NCI-H446 treated with DMSO at 0.1 percent for 48 hours (cell line): ENCODE data around the gene TAOK3.
"Not testable (repeated sequence)": the region's sequence is repeated elsewhere in the genome, so short reads cannot be mapped to it uniquely, and the experiment has no call there.

Source experiments
- DNase-seq: peaks from one replicate; lab custom pipeline; 2025; lab: John Stamatoyannopoulos, UW

TAOK3 gene

DNA sequence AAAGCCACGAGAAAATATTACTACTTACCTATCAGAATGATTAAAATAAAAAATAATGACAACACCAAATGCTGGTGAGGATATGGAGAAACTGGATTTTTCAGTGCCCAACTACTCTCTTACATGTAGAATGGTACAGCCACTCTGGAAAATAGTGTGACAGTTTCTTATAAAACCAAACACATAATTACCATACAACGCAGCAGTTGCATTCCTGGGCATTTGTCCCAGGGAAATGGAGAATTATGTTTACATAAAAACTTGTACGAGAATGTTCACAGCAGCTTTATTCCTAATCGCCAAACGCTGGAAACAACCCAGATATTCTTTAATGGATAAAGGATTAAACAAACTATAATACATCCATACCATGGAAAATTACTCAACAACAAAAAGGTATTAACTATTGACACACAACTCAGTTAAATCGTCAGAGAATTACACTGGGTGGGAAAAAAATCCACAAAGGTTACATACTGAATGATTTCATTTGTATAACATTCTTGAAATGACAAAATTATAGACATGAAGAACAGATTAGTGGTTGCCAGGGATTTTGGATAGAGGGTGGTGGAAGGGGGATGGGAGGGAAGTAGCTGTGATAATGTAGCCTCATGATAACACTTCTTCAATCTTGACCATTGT is 35.4 kb downstream of the TAOK3 start:
- DNase-seq = no peak

DNA sequence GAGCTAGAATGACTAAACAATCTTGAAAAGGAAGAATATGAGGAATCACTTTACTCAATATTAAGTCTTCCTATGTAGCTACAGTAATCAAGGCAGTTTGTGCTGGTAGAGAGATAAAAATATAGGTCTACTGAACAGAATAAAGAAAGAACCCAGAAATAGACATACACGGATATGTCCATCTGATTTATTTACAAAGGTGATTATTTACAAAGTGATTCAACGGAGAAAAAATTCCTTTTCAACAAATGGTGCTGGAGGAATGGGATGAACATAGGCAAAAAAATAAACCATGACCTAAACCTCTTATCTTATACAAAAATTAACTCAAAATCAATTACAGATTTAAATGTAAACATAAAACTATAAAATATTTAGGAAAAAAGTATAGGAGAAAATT is 36.6 kb downstream of the TAOK3 start:
- DNase-seq = no peak

DNA sequence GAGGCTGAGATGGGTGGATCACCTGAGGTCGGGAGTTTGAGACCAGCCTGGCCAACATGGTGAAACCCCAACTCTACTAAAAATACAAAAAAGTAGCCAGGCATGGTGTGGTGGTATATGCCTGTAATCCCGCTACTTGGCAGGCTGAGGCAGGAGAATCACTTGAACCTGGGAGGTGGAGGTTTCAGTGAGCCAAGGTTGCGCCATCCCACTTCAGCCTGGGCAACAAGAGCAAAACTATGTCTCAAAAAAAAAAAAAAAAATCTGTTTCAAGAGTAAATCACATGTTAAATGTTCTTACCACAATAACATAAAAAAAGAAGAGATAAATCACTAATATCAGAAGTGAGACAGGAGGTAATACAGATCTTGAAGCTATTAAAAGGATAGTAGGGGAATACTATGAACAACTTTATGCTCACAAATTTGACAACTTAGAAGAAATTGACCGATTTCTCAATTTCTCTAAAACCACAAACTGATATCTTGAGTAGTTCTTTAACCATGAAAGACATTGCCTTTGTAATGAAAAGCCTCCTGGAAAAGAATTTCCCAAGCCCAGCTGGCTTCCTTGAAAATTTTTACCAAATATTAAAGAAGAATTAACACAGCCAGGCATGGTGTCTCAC is 37.7 kb downstream of the TAOK3 start:
- no peak for DNase-seq

DNA sequence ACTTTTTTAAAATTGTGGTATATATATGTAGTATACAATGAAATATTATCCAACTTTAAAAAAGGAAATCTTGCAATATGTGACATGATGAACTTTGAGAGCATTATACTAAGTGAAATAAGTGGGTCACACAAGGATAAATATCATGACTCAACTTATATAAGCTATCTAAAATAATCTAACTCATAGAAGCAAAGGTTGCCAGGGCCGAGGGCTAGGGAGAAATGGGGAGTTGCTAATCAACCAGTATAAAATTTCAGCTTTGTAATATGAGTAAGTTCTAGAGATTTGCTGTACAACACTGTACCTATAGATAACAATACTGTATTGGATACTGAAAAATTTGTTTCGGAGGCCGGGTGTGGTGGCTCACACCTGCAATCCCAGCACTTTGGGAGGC is 38.5 kb downstream of the TAOK3 start:
- DNase-seq = no peak

DNA sequence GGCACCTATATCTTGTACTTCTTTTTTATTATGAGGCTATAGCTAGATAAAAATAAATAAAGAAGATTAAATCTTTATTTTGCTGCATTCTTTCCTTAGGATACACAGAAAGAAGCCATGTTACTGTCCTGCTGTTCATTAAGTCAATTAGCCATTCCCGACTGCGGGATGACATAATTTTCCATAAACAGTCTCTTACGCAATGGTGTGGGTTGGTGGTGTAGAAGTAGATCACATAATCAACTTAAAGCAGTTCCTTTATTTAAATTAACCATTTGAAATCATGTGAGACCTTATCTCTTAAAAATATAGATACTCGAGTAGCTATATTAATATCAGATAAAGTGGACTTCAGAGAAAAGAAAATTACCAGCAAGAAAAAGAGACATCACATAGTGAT is 40.2 kb downstream of the TAOK3 start:
- no peak for DNase-seq

DNA sequence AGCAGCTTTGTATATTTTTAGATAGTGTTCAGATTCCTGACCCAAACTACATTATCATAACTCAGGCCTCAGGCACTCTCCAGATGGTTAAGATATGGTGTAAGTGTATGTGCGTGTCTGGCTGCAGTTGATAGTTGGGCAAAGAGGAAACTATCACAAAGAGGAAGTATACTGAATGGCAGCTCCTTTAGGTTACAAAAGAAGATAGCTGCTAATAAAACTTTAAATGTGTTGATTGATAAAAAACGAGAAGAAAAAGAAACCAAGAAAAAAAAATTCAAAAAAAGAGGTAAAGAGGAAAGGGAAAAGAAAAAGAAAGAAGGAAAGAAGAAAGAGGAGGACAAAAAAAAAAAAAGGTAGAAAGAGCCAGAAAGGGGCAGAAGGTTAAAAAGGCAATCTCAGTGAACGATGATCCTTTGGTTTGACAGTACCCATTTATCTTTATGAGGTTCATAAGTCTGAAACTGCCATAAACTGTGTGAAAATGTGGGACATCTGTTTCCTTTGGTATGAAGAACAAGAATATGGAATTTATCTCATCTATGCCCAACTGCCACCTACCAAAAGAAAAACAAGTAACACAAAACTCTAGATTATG is 42.2 kb downstream of the TAOK3 start:
- no peak for DNase-seq

DNA sequence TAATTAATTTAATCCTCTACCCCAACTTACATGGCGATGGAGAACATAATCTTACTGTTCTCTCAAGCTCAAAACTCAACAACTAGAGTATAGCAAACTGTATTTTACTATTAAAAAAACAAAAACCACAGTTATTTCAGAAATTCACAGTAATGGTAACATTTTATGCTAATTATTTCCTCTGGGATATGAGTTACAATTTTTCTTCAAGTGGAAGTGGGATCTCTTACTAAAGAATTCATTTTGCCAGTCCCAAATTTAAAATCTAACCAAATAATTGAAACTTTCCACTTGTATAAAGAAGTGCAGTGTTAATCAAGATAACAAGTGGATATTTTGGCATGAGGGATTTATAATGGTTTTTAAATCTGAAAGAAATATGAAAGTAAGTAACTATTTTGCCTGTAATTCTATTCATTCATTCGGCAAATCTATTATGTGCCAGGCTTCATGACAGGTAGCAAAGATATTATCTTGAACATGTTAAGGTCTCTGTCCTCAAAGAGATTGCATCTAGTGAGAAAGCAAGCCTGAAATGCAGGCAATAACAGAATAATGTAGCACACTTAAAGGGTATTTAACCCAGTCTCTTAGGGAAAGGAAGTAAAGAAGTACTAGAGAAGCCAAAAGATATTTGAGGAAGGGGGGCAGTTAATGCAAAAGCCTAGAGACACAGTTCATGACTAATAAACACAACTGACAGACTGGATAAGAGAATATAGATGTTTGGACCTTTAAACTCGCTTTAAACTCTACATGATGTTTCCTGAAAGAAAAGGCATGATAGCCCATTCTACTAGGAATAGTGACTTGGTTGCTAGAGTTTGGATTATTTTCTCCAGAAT is 44.0 kb downstream of the TAOK3 start:
- DNase-seq = no peak

DNA sequence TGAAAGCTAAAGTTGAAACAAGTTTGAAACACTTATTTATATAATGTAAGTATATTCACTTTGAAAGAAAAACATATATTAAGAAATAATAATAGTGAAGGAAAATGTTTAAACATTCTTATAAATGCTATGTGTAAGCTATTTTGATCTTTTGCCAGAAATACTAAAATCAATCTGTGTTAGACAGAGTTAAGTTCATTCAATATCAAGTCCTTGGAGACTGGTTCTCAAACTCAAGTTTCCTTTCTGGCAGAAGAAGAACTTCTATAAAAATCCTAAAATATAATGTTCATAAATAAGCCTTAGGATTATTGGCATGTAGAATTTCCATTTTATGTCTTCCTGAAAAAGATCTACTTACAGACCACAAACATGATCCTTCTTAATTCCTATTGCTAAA is 45.3 kb downstream of the TAOK3 start:
- DNase-seq = no peak

DNA sequence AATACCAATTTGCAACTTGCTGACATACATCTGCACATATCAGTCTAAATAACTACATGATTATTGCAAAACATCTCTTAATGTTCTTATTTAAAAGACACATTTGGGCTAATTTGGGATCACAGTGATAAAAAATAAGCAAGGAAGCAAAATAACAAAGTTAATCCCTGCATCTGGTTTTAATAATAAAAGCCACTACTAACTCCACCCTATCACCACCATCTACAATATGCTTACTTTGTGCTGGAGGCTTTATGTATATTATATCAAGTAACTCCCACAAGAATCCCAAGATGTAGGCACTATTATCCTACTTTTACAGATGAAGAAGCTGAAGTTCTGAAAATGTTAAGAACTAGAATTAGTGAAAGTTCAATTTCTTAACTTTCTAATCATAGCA is 45.7 kb downstream of the TAOK3 start:
- DNase-seq = no peak

DNA sequence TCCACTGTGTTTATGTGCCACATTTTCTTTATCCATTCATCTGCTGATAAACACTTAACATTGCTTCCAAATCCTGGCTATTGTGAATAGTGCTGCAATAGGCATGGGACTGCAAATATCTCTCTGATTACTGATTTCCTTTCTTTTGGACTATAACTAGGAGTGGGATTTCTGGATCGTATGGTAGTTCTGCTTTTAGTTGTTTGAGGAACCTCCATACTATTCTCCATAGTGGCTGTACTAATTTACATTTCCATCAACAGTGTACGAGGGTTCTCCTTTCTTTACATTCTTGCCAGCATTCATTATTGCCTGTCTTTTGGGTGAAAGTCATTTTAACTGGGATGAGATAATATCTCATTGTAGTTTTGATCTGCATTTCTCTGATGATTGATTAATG is 47.6 kb downstream of the TAOK3 start:
- DNase-seq = no peak

DNA sequence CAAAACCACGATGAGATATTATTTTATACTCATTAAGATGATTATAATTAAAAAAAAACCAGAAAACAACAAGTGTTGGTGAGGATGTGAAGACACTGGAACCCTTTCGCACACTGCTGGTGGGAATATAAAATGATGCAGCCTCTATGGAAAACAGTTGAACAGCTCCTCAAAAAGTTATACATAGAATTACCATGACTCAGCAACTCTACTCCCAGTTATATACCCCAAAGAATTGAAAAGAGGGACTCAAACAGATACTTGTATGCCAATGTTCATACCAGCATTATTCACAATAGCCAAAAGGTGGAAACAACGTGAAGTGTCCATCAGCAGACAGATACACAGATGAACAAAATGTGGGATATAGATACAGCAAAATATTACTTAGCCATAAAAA is 53.1 kb downstream of the TAOK3 start:
- no peak for DNase-seq

DNA sequence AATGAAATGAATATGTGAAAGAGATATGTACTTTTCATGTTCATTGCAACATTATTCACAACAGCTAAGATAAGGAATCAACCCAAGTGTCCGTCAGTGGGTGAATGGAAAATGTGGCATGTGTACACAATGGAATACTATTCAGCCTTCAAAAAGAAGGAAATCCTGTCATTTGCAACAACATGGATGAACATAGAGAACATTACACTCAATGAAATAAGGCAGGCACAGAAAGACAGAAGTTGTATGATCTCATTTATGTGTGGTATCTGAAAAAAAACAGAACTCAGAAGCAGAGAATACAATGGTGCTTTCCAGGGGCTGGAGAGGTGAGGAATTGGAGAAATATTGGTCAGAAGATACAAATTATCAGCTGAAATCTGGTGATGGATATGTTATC is 54.0 kb downstream of the TAOK3 start:
- no peak for DNase-seq

DNA sequence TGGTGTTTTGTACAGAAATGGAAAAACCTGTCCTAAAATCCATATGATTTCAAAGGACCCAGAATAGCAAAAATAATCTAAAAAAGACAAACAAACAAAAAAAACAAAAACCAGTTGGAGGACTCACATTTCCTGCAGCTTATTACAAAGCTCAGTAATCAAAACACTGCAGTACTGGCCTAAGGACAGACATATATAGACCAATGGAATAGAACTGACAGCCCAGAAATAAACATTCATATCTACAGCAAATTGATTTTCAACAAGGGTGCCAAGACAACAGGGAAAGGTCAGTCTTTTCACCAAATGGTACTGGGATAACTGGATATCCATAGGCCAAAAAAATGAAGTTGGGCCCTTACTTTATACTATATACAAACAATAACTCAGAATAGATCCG is 55.0 kb downstream of the TAOK3 start:
- DNase-seq = no peak

DNA sequence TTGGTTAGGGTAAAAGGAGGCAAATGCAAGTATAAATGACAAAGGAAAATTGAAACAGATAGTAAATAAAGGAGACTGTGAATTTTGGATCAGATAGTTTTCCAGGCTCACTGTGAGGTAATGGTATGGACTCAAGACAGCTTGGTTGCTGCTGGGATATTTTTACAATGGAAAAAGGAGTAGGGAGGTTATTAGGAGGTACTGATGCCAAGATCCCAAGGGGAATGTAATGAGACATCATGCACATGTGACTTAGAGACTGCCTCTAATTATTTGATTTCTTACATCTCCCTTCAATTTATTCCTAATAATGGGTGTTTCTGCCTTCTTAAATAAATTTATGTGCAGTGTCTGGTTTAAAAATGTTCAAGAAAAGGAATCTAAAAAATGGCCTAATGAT is 56.9 kb downstream of the TAOK3 start:
- no peak for DNase-seq

DNA sequence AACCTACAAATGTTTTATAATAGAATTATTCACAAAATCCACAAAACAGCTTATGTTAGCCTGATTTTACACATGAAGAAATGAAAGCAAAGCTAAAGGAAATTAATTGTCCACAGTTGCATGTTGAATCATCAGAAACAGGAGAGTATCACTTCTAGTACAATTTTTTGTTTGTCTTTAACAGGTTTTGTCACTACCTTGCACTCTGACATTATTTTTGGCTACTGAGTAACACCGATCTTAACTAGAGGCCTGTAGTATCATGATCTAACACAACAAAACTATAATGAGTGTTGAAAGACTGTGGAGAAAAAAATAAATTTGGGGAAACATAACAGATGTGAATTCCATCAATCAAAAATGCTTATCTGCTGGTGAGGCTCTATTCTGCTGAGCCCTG is 60.1 kb downstream of the TAOK3 start:
- no peak for DNase-seq

DNA sequence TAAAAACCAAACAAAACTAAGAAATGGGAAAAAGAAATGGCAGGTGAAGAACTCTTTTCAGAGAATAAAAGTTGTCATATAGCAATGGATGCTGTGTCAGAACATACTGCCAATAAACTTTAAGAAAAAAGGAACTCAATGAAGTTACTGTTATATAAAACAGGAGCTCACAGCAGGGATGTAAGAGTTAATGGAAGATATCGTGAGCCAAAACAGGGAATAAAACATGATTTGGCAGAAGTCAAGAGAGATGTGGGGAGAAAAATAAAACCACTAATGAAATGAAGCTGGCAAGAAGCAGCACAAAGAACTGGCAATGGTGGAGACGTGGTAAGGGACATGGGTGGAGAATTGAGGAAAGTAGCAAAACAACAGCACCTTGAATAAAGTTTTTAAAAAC is 61.0 kb downstream of the TAOK3 start:
- DNase-seq = no peak

DNA sequence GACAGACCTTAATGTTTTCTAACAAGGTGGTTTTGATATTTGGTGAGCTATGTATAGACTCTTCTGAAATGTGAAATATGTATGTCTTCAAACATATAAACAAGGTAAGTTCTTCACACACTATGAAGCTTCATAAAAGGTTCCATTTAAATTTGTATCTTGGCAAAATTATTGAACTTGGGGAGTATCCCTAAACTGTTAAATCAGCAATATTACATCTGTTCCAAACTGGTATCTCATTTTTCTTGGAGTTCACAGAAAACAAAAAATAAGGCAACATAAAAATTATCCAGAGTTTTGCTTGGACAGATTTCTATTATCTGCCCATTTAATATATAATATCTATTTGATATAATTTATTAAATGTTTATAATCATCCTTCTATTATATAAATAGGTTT is 62.4 kb downstream of the TAOK3 start:
- no peak for DNase-seq

DNA sequence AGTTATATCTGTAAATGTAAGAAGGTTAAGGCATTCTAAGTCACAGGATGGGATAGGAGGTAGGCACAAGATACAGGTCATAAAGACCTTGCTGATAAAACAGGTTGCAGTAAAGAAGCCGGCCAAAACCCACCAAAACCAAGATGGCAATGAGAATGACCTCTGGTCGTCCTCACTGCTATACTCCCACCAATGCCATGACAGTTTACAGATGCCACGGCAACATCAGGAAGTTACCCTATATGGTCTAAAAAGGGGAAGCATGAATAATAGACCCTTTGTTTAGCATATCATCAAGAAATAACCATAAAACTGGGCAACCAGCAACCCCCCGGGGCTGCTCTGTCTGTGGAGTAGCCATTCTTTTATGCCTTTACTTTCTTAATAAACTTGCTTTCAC is 64.7 kb downstream of the TAOK3 start:
- DNase-seq = not testable (repeated sequence)

DNA sequence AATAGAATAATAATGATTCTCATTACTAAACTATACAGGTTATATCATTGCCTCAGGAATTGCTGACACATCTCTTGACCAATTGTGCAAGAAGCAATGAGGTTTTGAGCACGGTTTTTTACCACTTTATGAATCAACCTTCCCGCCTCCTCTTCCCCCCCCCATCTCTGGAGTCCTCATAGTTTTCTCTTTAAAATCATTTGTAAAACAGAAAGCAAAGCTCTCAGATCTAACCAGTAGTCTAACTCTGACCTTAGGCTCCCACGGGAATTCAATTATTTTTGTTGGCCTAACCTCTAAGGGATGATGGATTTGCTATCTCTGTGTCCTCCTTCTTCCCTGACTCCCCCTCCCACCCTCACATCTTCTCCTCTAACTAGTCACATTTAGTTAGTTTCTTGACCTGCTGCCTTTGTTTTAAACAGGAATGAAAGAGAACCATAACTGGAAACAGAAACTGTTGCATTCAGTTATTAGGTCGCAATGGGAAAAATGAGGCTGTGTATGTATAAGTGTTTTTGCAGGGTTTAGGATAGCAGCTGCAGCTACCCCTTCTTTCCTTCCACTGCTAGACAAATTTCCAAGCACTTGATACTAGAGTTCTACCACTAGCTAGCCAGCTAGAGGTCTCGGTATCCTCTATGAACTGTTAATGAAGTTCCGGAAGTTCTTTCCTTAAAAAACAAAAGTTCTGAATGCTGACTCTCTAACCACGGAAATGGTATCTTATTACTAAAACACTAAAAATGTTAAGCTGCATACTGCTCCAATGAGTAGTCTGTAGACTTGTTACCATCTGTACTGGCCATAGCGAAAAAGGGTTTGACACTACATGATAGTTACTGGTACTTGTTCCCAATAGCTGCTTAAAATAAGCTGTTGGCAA is 65.4 kb downstream of the TAOK3 start:
- no peak for DNase-seq

DNA sequence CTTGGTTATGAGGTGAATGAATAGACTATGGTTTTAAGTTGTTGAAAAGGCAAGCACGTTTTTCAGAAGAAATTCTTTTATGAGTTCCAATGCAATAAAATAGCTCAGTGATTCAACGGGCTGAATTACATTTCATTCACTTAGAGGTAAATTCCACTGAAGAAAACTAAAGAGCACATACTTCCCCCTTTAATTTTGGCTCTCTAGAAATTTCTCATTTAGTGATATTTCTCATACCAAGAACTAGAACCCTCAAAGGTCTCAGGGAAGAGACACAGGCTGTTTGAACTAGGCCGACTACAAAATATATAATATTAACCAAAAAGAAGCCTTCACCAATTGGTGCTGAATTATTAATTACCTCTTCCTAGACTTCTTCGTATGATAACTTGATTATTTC is 68.6 kb downstream of the TAOK3 start:
- DNase-seq = no peak

DNA sequence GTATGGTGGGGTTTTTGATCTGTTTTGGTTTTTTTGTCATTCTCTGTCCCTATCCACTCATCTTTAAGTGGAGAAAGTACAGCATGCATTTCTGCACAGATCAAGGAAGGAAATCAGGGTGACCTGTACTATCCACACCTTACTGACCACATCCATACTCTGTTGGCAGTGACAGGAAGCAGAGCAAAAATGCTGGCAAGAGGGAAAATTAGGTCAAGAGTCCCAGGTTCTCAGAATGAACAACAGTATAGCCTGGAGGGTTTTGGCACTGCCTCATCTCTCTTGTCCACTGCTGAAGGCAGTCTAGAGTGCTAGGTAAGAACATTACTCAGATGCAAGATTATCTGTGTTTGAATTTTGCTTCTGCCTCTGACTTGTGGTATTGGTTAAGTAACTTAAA is 70.7 kb downstream of the TAOK3 start:
- no peak for DNase-seq
